Activated T-cell treated with anti-CD3 and anti-CD28 coated beads, Interleukin-2, amount 50 U/mL, for 4 hours (primary cell): Measurements from ENCODE around the gene KEL. TPM values are rescaled to one million over a fixed set of nuclear protein-coding genes. Genes with fewer than 3 reads are reported as not detected.

Experiments
- total RNA-seq, 3 donors: library from RNA; stranded (reverse); gene quantifications; one replicate each; pipeline ENCODE4 v1.2.1, GENCODE V29; 2021

Gene KEL
- total RNA-seq, 3 donors from 2014 or later = 0.33 TPM; not detected in 2

Other genes with a start within 250 kb of the KEL start
- gene PRSS1, start 212.9 kb downstream of the KEL start, total RNA-seq = 10 to 100 TPM in 1 of 3 donors, 1 to 10 TPM in 2; 6.6 to 11.7 (median 9.2) TPM
- 10 to 100 TPM; 18.0 to 30.0 (median 25.2) TPM for gene PRSS2, start 191.4 kb downstream of the KEL start, total RNA-seq
- 1 to 10 TPM; 6.7 to 8.3 (median 8.0) TPM for gene EPHB6, start 107.3 kb downstream of the KEL start, total RNA-seq
- not detected for gene TRPV6, start 76.6 kb downstream of the KEL start, total RNA-seq
- not detected for gene TRPV5, start 28.6 kb downstream of the KEL start, total RNA-seq
- not detected for gene LLCFC1, start 22.9 kb downstream of the KEL start, total RNA-seq
- gene OR9A2, start 64.8 kb upstream of the KEL start, total RNA-seq = not detected
- gene OR6V1, start 90.0 kb upstream of the KEL start, total RNA-seq = not detected
- gene PIP, start 169.7 kb upstream of the KEL start, total RNA-seq = not detected
- gene TAS2R39, start 221.1 kb upstream of the KEL start, total RNA-seq = not detected